Stimulated activated CD4-positive, alpha-beta T cell treated with anti-CD3 and anti-CD28 coated beads, TNF-alpha, amount 100 ng/mL, for 1 hour (primary cell): ENCODE data around the gene PRTG.
"Not testable (repeated sequence)": the region's sequence is repeated elsewhere in the genome, so short reads cannot be mapped to it uniquely, and the experiment has no call there.

ENCODE experiments used
- DNase-seq, 3 donors: peaks; one replicate each; pipeline ENCODE4 v3.0.0-alpha.2; 2020; ENCODE audit warnings: low read depth in 3 of 3, low spot score in 1 of 3

Gene PRTG

DNA sequence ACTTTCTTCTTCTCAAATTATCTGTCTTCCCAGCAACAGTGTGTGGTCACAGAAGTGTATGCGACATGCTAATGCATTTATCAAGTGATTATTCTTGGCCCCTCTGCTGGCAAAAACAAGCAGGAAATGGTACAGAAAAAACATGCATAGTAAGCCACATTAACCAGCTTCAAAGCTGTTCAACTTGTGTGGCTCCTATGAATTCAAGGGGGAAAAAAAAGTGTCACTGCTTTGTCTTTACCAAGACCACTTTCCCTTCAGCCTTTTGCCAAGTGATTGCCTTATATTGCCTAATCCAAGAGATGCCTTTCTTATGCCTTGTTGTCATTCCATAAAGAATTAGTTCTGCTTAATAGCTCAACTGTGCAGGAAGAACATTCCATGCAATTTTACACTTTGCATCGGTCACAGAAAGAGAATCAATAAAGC lies 39.1 kb downstream of the PRTG start:
- DNase-seq, result no peak

GRCh38 chr15:55700876-55701275 lies 42.1 kb downstream of the PRTG start:
- no peak for DNase-seq

DNA sequence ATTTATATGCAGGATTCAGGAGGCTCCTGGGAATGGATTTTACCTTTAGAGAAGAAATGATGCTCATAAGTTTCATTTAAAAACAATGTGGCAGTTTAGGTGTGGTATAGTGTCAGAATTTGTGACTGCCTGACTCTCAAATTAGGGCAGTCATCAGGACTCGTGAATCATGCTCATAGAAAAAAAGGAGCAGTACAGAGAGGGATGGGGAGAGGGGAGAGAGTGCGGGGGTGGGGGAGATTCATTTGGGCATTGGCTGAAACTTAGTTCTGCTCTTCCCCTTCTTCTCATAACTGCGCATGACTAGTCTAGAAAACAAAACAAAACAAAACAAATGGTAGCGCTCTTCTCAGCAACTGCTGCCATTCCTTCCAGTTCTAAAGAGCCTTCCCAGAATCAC lies 44.3 kb downstream of the PRTG start:
- no peak for DNase-seq

DNA sequence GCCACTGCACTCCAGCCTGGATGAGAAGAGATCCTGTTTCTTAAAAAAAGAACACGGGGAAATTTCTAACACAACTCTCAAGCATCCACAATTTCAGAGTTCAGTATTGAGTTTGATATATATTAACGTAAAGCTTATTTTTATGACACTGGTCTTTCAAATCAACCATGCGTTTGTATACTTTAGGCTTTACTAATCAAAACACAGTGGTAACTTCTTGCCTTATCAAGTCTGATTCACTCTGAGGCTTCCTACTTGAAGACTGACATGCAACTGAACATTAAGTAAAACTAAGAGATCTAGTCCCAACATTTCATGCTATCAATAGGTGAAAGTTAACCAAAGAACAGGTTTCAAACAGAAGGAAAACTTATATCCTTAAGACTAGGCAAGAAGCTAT lies 46.7 kb downstream of the PRTG start:
- DNase-seq, result no peak

GRCh38 chr15:55695432-55695831 lies 47.5 kb downstream of the PRTG start:
- no peak for DNase-seq

DNA sequence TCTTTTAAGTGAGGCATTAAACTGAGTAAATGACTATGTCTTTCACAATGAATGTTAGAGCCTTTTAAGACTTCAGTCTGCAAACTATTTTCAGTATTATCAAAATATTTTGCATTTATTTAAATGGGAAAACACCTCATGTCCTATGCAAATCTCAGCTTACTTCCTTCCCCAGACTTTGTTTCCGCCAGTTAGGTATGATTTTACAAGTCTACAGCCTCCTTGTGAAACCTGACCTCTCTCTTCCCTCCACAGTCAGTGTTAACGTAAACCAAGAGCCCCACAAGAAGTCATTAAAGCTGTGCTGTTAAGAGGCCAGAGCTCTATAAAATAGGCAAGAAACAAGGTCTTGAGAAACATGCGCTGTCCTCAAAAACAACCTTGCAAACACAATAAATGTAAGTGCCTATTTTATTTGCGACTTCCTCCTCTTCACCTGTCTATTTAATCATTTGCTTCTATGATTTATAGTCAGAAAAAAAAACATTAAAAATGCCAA lies 48.3 kb downstream of the PRTG start:
- no peak for DNase-seq

DNA sequence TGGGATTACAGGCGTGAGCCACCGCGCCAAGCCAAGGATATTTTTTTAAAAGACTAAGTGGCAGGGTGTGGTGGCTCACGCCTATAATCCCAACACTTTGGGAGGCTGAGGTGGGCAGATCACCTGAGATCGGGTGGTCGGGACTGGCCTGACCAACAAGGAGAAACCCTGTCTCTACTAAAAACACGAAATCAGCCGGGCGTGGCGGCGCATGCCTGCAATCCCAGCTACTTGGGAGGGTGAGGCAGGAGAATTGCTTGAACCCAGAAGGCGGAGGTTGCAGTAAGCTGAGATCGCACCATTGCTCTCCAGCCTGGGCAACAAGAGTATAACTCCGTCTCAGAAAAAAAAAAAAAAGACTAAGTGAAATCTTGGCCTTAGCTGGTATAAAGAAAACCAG lies 49.8 kb downstream of the PRTG start:
- not testable (repeated sequence) for DNase-seq

GRCh38 chr15:55687792-55688191 lies 55.2 kb downstream of the PRTG start:
- DNase-seq, result no peak

DNA sequence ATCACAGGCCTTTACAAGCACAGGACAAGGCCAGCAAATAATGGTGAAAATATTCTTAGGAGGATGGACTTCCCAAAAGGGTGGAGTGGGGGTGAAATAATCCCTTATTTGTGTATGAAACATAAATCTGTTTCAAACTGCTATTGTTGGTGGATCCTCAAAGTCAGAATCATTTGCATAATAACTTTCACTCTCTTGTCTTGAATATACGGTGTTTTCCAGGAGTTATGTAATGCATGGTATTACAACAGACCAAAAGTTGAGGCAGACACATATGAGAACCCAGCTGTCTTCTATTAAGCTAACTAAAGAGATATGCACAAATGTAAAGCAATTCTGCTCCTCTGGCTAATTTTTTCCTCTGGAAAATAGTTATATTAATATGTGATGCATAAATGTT lies 57.7 kb downstream of the PRTG start:
- no peak for DNase-seq

GRCh38 chr15:55683376-55683775 lies 59.6 kb downstream of the PRTG start:
- DNase-seq, result no peak

- no peak for DNase-seq
Measured at GRCh38 chr15:55681631-55682030, 61.3 kb downstream of the PRTG start.

DNA sequence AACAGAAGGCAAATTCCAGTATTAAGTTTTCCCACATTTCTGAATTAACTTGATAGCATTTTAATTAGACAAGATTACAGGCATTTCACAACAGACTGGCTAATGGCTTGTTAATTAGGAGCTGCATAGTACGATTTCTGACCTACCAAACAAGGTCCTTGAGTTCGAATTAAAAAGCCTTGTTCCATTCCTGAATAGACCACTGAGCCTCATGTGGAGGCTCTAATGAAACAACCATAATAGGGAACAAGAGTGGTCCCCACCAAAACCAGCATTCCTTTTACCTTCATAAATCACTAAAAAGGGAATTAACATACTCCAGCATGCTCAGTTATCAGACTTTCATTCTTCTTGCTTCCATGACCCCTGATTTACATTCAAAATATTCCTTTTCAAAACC lies 66.4 kb downstream of the PRTG start:
- DNase-seq, result no peak

GRCh38 chr15:55673287-55673686 lies 69.7 kb downstream of the PRTG start:
- DNase-seq, result no peak

GRCh38 chr15:55669270-55669669 lies 73.7 kb downstream of the PRTG start:
- no peak for DNase-seq

- no peak for DNase-seq
Measured at GRCh38 chr15:55665605-55666227, 77.2 kb downstream of the PRTG start.

- no peak for DNase-seq
Measured at GRCh38 chr15:55661428-55661827, 81.5 kb downstream of the PRTG start.

DNA sequence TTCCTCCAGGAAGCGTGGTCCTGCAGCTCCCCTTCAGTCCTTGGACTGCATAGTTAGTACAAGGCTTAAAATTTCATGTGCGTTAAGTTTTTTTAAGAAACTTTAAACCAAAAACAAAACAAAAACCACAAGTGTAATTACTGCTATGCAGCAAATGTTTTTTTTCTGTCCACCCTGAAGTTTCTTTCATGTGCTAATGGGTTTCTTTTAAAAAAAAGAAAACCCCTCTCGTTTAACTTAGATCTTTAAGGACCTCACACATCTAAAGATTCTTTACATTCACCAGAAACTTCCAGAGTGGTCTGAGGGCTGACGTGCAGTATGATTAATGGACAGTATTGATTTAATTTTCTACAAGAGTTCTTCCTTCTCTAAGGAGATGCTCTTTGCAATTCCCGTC lies 82.8 kb downstream of the PRTG start:
- DNase-seq, result no peak

- DNase-seq, result no peak
Measured at GRCh38 chr15:55659481-55659880, 83.5 kb downstream of the PRTG start.

DNA sequence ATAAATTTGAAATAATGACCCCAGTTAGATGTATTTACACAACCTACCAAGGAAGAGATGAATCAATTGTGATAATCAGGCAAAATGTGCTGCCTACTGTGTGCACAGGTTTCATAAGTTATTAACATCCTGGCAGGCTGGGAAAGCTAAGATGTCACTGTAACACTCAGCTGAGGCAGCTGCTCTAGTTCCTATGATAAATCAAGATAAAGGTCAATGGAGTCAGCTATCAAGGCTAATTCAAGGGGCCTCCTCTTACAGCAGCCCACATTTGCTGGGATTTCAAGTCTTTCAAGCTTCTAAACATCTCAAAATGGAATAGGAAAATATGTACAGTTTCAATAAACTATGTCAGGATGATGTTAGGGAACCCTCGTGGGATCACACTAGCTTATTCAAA lies 84.1 kb downstream of the PRTG start:
- no peak for DNase-seq

DNA sequence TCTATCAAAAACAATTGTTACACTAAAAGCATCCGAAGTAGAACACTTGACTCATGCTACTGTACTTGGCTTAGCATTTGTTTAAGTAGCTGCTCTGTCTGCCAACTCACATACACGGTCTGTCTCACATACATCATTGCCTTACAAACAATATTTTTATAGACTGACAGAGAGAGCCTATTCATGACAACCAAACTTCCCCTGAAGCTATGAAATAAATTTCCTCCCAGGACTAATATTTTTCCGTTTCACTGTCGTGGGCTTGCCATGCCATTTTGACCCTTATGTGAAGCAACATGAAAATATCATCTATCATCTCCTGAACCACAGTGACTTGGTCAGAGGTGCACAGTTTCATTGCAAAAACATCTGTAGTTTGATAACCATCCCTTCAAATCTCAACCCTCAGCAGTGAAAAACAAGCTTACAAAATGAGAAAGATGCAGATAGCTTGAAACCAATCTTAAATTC lies 88.4 kb downstream of the PRTG start:
- DNase-seq, result no peak

GRCh38 chr15:55652909-55653495 lies 90.0 kb downstream of the PRTG start:
- no peak for DNase-seq

- no peak for DNase-seq
Measured at GRCh38 chr15:55652359-55652758, 90.6 kb downstream of the PRTG start.

- no peak for DNase-seq
Measured at GRCh38 chr15:55649058-55649423, 93.9 kb downstream of the PRTG start.
